GM19324 (cell line): ENCODE measurements around the gene EVPLL.
"Not testable (repeated sequence)": the region's sequence is repeated elsewhere in the genome, so short reads cannot be mapped to it uniquely, and the experiment has no call there.

ENCODE experiments used
- ATAC-seq: cut with Tn5 transposase; IDR thresholded peaks from one replicate; pipeline ENCODE4 v1.9.1; 2021; ENCODE audit warnings: mild to moderate bottlenecking, moderate library complexity; ENCODE audit not compliant: unreplicated experiment, low FRiP score

EVPLL gene

GRCh38 chr17:18377437-18378204 is at the start of gene EVPLL:
TSS of gene EVPLL (plus strand) at chr17:18377778. CDS start at chr17:18380938, 3,160 bp downstream.
- no peak for ATAC-seq

GRCh38 chr17:18328643-18329204 is 48.9 kb upstream of the EVPLL start:
- no peak for ATAC-seq

- ATAC-seq, result no peak
These were observed 45.7 kb upstream of the EVPLL start for GRCh38 chr17:18331879-18332278.

GRCh38 chr17:18332909-18333489 is 44.6 kb upstream of the EVPLL start:
- no peak for ATAC-seq

- not testable (repeated sequence) for ATAC-seq
These were observed 39.4 kb upstream of the EVPLL start for GRCh38 chr17:18338158-18338557.

- ATAC-seq, result no peak
These were observed 37.6 kb upstream of the EVPLL start for GRCh38 chr17:18339933-18340332.

- ATAC-seq, result no peak
These were observed 33.6 kb upstream of the EVPLL start for GRCh38 chr17:18344021-18344420.

- ATAC-seq, result no peak
These were observed 24.0 kb upstream of the EVPLL start for GRCh38 chr17:18353541-18353940.

GRCh38 chr17:18356624-18357023 is 21.0 kb upstream of the EVPLL start:
- no peak for ATAC-seq

GRCh38 chr17:18360518-18360917 is 17.1 kb upstream of the EVPLL start:
- ATAC-seq, result no peak

GRCh38 chr17:18361837-18362697 is 15.5 kb upstream of the EVPLL start:
- ATAC-seq, result no peak

- ATAC-seq, result no peak
These were observed 14.9 kb upstream of the EVPLL start for GRCh38 chr17:18362698-18363100.

GRCh38 chr17:18363101-18364049 is 14.2 kb upstream of the EVPLL start, which contains the start of gene SHMT1:
TSS of gene SHMT1 (minus strand) at chr17:18363550. CDS start at chr17:18355981, 7,569 bp downstream.
- ATAC-seq, result peak; percentile 97

GRCh38 chr17:18364166-18364565 is 13.4 kb upstream of the EVPLL start:
- no peak for ATAC-seq

GRCh38 chr17:18368946-18369345 is 8.6 kb upstream of the EVPLL start:
- ATAC-seq, result no peak

- ATAC-seq, result no peak
These were observed 6.8 kb upstream of the EVPLL start for GRCh38 chr17:18370761-18371160.

- no peak for ATAC-seq
These were observed 6.1 kb upstream of the EVPLL start for GRCh38 chr17:18371455-18371854.

GRCh38 chr17:18373181-18373580 is 4.4 kb upstream of the EVPLL start:
- ATAC-seq, result not testable (repeated sequence)

- ATAC-seq, result no peak
These were observed 3.4 kb upstream of the EVPLL start for GRCh38 chr17:18374216-18374615.

GRCh38 chr17:18378205-18378505 is 577 bp downstream of the EVPLL start:
- no peak for ATAC-seq
